H9 (cell line): Measurements from ENCODE around the gene EPC2. TPM values are rescaled to one million over a fixed set of nuclear protein-coding genes. Genes with fewer than 3 reads are reported as not detected.

ENCODE experiments used
- DNase-seq: peaks from one replicate; pipeline ENCODE4 v3.0.0-alpha.2; 2017
- H2AFZ ChIP-seq: one replicate; pipeline ENCODE4 v1.6.1; 2013; ENCODE audit warnings: mild to moderate bottlenecking, low read length, control low read depth, moderate library complexity
- H2AK5ac ChIP-seq: 2 replicates; pipeline ENCODE4 v1.6.1; 2013; ENCODE audit warnings: low read length, control low read depth, mixed read lengths; ENCODE audit not compliant: insufficient read length
- H2BK120ac ChIP-seq: one replicate; pipeline ENCODE4 v1.6.1; 2013; ENCODE audit warnings: low read depth, mild to moderate bottlenecking, low read length, control low read depth, inconsistent platforms; ENCODE audit not compliant: poor library complexity, severe bottlenecking
- H2BK12ac ChIP-seq: 2 replicates; pipeline ENCODE4 v1.6.1; 2013; ENCODE audit warnings: low read length, control low read depth, mixed read lengths, low read depth; ENCODE audit not compliant: insufficient read length
- H2BK15ac ChIP-seq: 2 replicates; pipeline ENCODE4 v1.6.1; 2013; ENCODE audit warnings: low read depth, low read length, control low read depth
- H2BK20ac ChIP-seq: one replicate; pipeline ENCODE4 v1.6.1; 2013; ENCODE audit warnings: low read depth, mild to moderate bottlenecking, low read length, control low read depth, inconsistent platforms; ENCODE audit not compliant: poor library complexity, severe bottlenecking
- H2BK5ac ChIP-seq: 2 replicates; pipeline ENCODE4 v1.6.1; 2013; ENCODE audit warnings: low read length, control low read depth, mixed read lengths; ENCODE audit not compliant: insufficient read length
- H3K14ac ChIP-seq: 2 replicates; pipeline ENCODE4 v1.6.1; 2013; ENCODE audit warnings: low read length, control low read depth; ENCODE audit not compliant: insufficient read depth
- H3K18ac ChIP-seq: 2 replicates; pipeline ENCODE4 v1.6.1; 2013; ENCODE audit warnings: low read depth, mild to moderate bottlenecking, mixed read lengths, low read length, control low read depth; ENCODE audit not compliant: insufficient read length
- H3K23ac ChIP-seq: 2 replicates; pipeline ENCODE4 v1.6.1; 2013; ENCODE audit warnings: low read length, control low read depth, mixed read lengths, low read depth; ENCODE audit not compliant: insufficient read length
- H3K23me2 ChIP-seq: 2 replicates; pipeline ENCODE4 v1.6.1; 2013; ENCODE audit warnings: low read depth, mild to moderate bottlenecking, mixed read lengths, low read length, control low read depth; ENCODE audit not compliant: insufficient read length, poor library complexity, severe bottlenecking
- H3K27ac ChIP-seq: 2 replicates; pipeline ENCODE4 v1.5.1; 2013; ENCODE audit warnings: low read length, control low read depth, mixed read lengths, low read depth; ENCODE audit not compliant: insufficient read length
- H3K27me3 ChIP-seq: 2 replicates; pipeline ENCODE4 v1.6.1; 2013; ENCODE audit warnings: low read length, control low read depth, inconsistent platforms; ENCODE audit not compliant: insufficient read depth
- H3K4ac ChIP-seq: 2 replicates; pipeline ENCODE4 v1.6.1; 2013; ENCODE audit warnings: low read depth, mild to moderate bottlenecking, control low read depth, inconsistent platforms, low read length, moderate library complexity
- H3K4me1 ChIP-seq: 2 replicates; pipeline ENCODE4 v1.6.1; 2013; ENCODE audit warnings: low read length, control low read depth, inconsistent platforms; ENCODE audit not compliant: insufficient read depth
- H3K4me2 ChIP-seq: 2 replicates; pipeline ENCODE4 v1.6.1; 2013; ENCODE audit warnings: low read length, control low read depth, mixed read lengths; ENCODE audit not compliant: insufficient read length, insufficient read depth
- H3K56ac ChIP-seq: 2 replicates; pipeline ENCODE4 v1.6.1; 2013; ENCODE audit warnings: low read depth, mild to moderate bottlenecking, mixed read lengths, low read length, control low read depth; ENCODE audit not compliant: insufficient read length
- H3K79me1 ChIP-seq: 2 replicates; pipeline ENCODE4 v1.6.1; 2013; ENCODE audit warnings: low read depth, mild to moderate bottlenecking, moderate library complexity, low read length, control low read depth, inconsistent platforms; ENCODE audit not compliant: insufficient read depth, poor library complexity, severe bottlenecking
- H3K79me2 ChIP-seq: 2 replicates; pipeline ENCODE4 v1.6.1; 2013; ENCODE audit warnings: low read length, control low read depth, inconsistent platforms; ENCODE audit not compliant: insufficient read depth
- H3K9ac ChIP-seq: 2 replicates; pipeline ENCODE4 v1.6.1; 2013; ENCODE audit warnings: low read length, control low read depth, mixed read lengths; ENCODE audit not compliant: insufficient read length; ENCODE audit errors: extremely low read depth
- H3K9me3 ChIP-seq: one replicate; pipeline ENCODE4 v1.6.1; 2013; ENCODE audit warnings: low read depth, low read length, inconsistent platforms; ENCODE audit not compliant: control insufficient read depth
- H3T11ph ChIP-seq: one replicate; pipeline ENCODE4 v1.6.1; 2013; ENCODE audit warnings: mild to moderate bottlenecking, low read length, control low read depth, inconsistent platforms
- H4K20me1 ChIP-seq: one replicate; pipeline ENCODE4 v1.6.1; 2013; ENCODE audit not compliant: control insufficient read depth, insufficient read length, insufficient read depth
- H4K5ac ChIP-seq: 2 replicates; pipeline ENCODE4 v1.6.1; 2013; ENCODE audit warnings: low read depth, mild to moderate bottlenecking, mixed read lengths, low read length, control low read depth; ENCODE audit not compliant: insufficient read length
- H4K8ac ChIP-seq: replicated peaks from 2 replicates; pipeline ENCODE4 v1.6.1; 2013; ENCODE audit warnings: low read length, control low read depth, mixed read lengths, low read depth; ENCODE audit not compliant: insufficient read length
- H4K91ac ChIP-seq: 2 replicates; pipeline ENCODE4 v1.6.1; 2013; ENCODE audit warnings: low read depth, mild to moderate bottlenecking, moderate library complexity, mixed read lengths, low read length, control low read depth; ENCODE audit not compliant: insufficient read length
- H3K27ac Mint-ChIP-seq, 3 experiments: 2 replicates in 2 of 3; 3 replicates in 1 of 3; pipeline ENCODE4 v1.8.0; 2020 to 2021; ENCODE audit warnings: mixed read lengths in 3 of 3, mild to moderate bottlenecking in 1 of 3, moderate library complexity in 1 of 3
- H3K27me3 Mint-ChIP-seq: 2 replicates; pipeline ENCODE4 v1.8.0; 2021; ENCODE audit warnings: low read depth, mild to moderate bottlenecking, moderate library complexity, mixed read lengths
- H3K36me3 Mint-ChIP-seq, 3 experiments: 2 replicates in 2 of 3; 3 replicates in 1 of 3; pipeline ENCODE4 v1.8.0; 2020 to 2021; ENCODE audit warnings: low read depth in 3 of 3, mixed read lengths in 3 of 3; ENCODE audit not compliant: insufficient read depth in 1 of 3
- H3K4me1 Mint-ChIP-seq, 2 experiments: 2 replicates each; pipeline ENCODE4 v1.8.0; 2020; ENCODE audit warnings: mixed read lengths in 2 of 2
- H3K4me3 Mint-ChIP-seq, 2 experiments: 2 replicates in 1 of 2; 3 replicates in 1 of 2; pipeline ENCODE4 v1.8.0; 2020 to 2021; ENCODE audit warnings: mild to moderate bottlenecking in 2 of 2, mixed read lengths in 2 of 2, moderate library complexity in 1 of 2
- H3K9me3 Mint-ChIP-seq, 2 experiments: 2 replicates in 1 of 2; 3 replicates in 1 of 2; pipeline ENCODE4 v1.8.0; 2020; ENCODE audit warnings: mild to moderate bottlenecking in 2 of 2, mixed read lengths in 2 of 2, moderate library complexity in 1 of 2
- WGBS: extraction: QIAGEN DNeasy Blood & Tissue Kit; methylation state at CpG from one replicate; pipeline ENCODE4 v1.1.7; 2013; ENCODE audit warnings: missing lambda C conversion rate, low lambda C conversion rate, mixed read lengths; ENCODE audit not compliant: insufficient read length; ENCODE audit errors: extremely low coverage; 5-methylcytosine and 5-hydroxymethylcytosine counted together
- total RNA-seq: library from RNA; stranded (reverse); gene quantifications from 2 replicates; pipeline ENCODE4 v1.2.1, GENCODE V29; 2021
- TF ChIP-seq, protein P1 (sequence below): fragments of 200-600 bp; sonication (generic); conservative IDR thresholded peaks from 3 replicates; pipeline ENCODE4 v1.8.0; 2021; ENCODE audit warnings: antibody characterized with exemption, mild to moderate bottlenecking

Gene EPC2
- total RNA-seq, 1 experiment from 2014 or later, result 31.3 TPM

DNA sequence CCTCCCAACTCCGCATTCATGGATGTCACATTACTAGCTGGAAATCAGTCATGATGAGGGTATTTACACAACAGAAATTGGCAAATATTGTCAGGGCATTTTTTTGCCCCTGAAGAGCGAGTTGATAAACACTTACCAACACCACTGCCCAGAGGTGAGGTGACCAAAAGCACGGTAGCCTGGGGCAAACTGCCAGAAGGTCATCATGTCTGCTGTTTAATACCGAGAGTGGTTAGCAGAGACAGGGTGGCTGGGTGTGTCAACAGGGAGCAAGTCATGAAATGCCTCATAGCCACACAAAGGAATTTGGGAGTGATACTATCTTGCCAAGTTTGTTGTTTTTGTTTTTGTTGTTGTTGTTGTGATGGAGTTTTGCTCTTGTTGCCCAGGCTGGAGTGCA is 37.0 kb upstream of the EPC2 start:
- whole genome bisulfite sequencing, result no CpG with 5 or more reads among the region's 4 CpGs
- H3K27me3 Mint-ChIP-seq, result peaks cover 1% of the 10 kb centered on the region; the same call in 1 of the 2 replicates
- H2BK20ac ChIP-seq, result no peak overlapping the region
- TF ChIP-seq, protein P1, sequence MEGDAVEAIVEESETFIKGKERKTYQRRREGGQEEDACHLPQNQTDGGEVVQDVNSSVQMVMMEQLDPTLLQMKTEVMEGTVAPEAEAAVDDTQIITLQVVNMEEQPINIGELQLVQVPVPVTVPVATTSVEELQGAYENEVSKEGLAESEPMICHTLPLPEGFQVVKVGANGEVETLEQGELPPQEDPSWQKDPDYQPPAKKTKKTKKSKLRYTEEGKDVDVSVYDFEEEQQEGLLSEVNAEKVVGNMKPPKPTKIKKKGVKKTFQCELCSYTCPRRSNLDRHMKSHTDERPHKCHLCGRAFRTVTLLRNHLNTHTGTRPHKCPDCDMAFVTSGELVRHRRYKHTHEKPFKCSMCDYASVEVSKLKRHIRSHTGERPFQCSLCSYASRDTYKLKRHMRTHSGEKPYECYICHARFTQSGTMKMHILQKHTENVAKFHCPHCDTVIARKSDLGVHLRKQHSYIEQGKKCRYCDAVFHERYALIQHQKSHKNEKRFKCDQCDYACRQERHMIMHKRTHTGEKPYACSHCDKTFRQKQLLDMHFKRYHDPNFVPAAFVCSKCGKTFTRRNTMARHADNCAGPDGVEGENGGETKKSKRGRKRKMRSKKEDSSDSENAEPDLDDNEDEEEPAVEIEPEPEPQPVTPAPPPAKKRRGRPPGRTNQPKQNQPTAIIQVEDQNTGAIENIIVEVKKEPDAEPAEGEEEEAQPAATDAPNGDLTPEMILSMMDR, result no peak
- H3K9me3 Mint-ChIP-seq, result peaks cover 0 to 3% of the 10 kb centered on the region in 2 experiments; a peak in 1 of 5 replicates
- no peak overlapping the region for H2AFZ ChIP-seq
- H2BK120ac ChIP-seq, result no peak overlapping the region
- H3K18ac ChIP-seq, result no peak overlapping the region
- no peaks in the 10 kb centered on the region; the same call in 1 of the 2 replicates for H3K4me1 ChIP-seq
- H3K23ac ChIP-seq, result no peak overlapping the region
- no peaks in the 10 kb centered on the region; a peak in 1 of 4 replicates for H3K4me1 Mint-ChIP-seq
- H3K9ac ChIP-seq, result no peak overlapping the region
- no peak overlapping the region; the same call in 1 of the 2 replicates for H3K14ac ChIP-seq
- H3K56ac ChIP-seq, result no peak overlapping the region
- H3K79me1 ChIP-seq, result no peaks in the 10 kb centered on the region
- no peak overlapping the region for H4K91ac ChIP-seq
- H3K27me3 ChIP-seq, result no peaks in the 10 kb centered on the region
- H4K20me1 ChIP-seq, result no peaks in the 10 kb centered on the region
- H2AK5ac ChIP-seq, result no peak overlapping the region
- H2BK5ac ChIP-seq, result no peak overlapping the region
- H3T11ph ChIP-seq, result no peak overlapping the region
- H4K8ac ChIP-seq, result no peak overlapping the region
- no peak overlapping the region for H3K4me3 Mint-ChIP-seq
- no peak for DNase-seq
- no peak overlapping the region for H2BK12ac ChIP-seq
- H3K27ac ChIP-seq, result no peak overlapping the region
- no peak overlapping the region for H2BK15ac ChIP-seq
- H3K36me3 Mint-ChIP-seq, result no peaks in the 10 kb centered on the region
- H3K9me3 ChIP-seq, result no peaks in the 10 kb centered on the region
- H3K4me2 ChIP-seq, result no peak overlapping the region
- no peak overlapping the region for H4K5ac ChIP-seq
- H3K79me2 ChIP-seq, result no peaks in the 10 kb centered on the region
- no peak overlapping the region for H3K4ac ChIP-seq
- H3K23me2 ChIP-seq, result no peaks in the 10 kb centered on the region
- H3K27ac Mint-ChIP-seq, result no peak overlapping the region
